Astrocyte (in vitro differentiated cells and primary cell): Measurements from ENCODE around the gene PICALM.

ENCODE experiments used
- CTCF ChIP-seq: IDR thresholded peaks from 2 replicates; pipeline ENCODE4 v1.5.1; 2011; ENCODE audit warnings: low read depth, mild to moderate bottlenecking, inconsistent platforms, low read length, moderate library complexity; ENCODE audit not compliant: insufficient read depth
- EZH2 ChIP-seq: IDR thresholded peaks from 2 replicates; pipeline ENCODE4 v1.6.1; 2012; ENCODE audit warnings: mild to moderate bottlenecking, low read length, inconsistent platforms; ENCODE audit not compliant: insufficient read depth

- no peak for TF ChIP-seq CTCF
- no peak for TF ChIP-seq EZH2
Measured at GRCh38 chr11:86003654-86004053, 65.2 kb downstream of the PICALM start.
